ENCODE results near the gene ETV5. TPM values are rescaled to one million over a fixed set of nuclear protein-coding genes. Genes with fewer than 3 reads are reported as not detected.

ETV5 gene
- total and polyA plus RNA-seq, 2 of the 4 experiments (the other 2 are of a cell fraction), result 15.7 to 20.1 TPM

GRCh38 chr3:186117521-186118134 lies 8.7 kb upstream of the ETV5 start:
- ATAC-seq (ENCODE audit: low read depth) (no peak), DNase-seq (no peak)
- Histone ChIP-seq H3K79me1 (ENCODE audit: low read depth in 1 of 2, low read length in 2 of 2) (no peaks in the 10 kb centered on the region), H4K5ac (ENCODE audit: low read depth, low read length) (no peak overlapping the region), H2BK5ac (ENCODE audit: low read depth, low read length, poor library complexity, severe bottlenecking) (no peak overlapping the region), H3K4ac (ENCODE audit: low read depth, low read length) (no peak overlapping the region), H3K23ac (ENCODE audit: low read depth, low read length) (no peak overlapping the region), H3K9me1 (ENCODE audit: insufficient read depth, low read length) (no peaks in the 10 kb centered on the region), H3K9me3 (ENCODE audit: control insufficient read depth, insufficient read depth, low read length) (no peaks in the 10 kb centered on the region), H4K8ac (ENCODE audit: low read depth in 2 of 2, low read length in 2 of 2) (no peak overlapping the region), H3K27me3 (ENCODE audit: control insufficient read depth, insufficient read depth, low read length) (peaks cover 53% of the 10 kb centered on the region), H3K36me3 (ENCODE audit: control insufficient read depth, insufficient read depth, low read length) (no peaks in the 10 kb centered on the region), H4K20me1 (ENCODE audit: insufficient read depth, low read length) (no peaks in the 10 kb centered on the region), H4K91ac (ENCODE audit: insufficient read depth, low read depth, low read length) (no peak overlapping the region), H2BK20ac (ENCODE audit: low read depth, low read length) (no peak overlapping the region), H2BK15ac (ENCODE audit: low read depth, low read length) (no peak overlapping the region), H3K4me3 (ENCODE audit: insufficient read depth, low read depth, low read length) (no peak overlapping the region), H2BK120ac (ENCODE audit: low read depth, low read length) (no peak overlapping the region), H3K56ac (ENCODE audit: extremely low read depth, insufficient read depth, low read length) (no peak overlapping the region), H3K27ac (ENCODE audit: insufficient read depth, low read length) (no peak overlapping the region), H2AFZ (replicated peaks; ENCODE audit: low read length, poor library complexity) (no peak overlapping the region), H3K4me2 (ENCODE audit: low read depth, low read length) (no peak overlapping the region), H2AK5ac (ENCODE audit: low read depth, low read length) (no peak overlapping the region), H3K14ac (replicated peaks; ENCODE audit: low read depth, low read length) (no peak overlapping the region), H3K9ac (ENCODE audit: low read depth, low read length) (no peak overlapping the region), H3K4me1 (ENCODE audit: control insufficient read depth, insufficient read depth, low read length) (no peaks in the 10 kb centered on the region), H2AK9ac (replicated peaks; ENCODE audit: low read depth, low read length, poor library complexity) (no peak overlapping the region), H3K18ac (ENCODE audit: low read depth, low read length) (no peak overlapping the region)
- intact Hi-C loops (cut with micrococcal nuclease) (no loop called here), in situ Hi-C loops (cut with MboI; ENCODE audit: low sequenced_read_pairs) (no loop called here), dilution Hi-C loops (cut with HindIII; ENCODE audit: low sequenced_read_pairs, unreplicated experiment) (no loop called here)
- BruUV-seq (replicated peaks), result no TSS peak
- CTCF ChIA-PET, result interaction anchor here (0.5 kb wide), 1 partner anchor 135 kb away, joined by 3 read pairs; no protein-coding TSS in a partner anchor
- no peak for TF ChIP-seq BHLHE40 (IDR thresholded peaks at IDR 0.05; ENCODE audit: low read depth, low read length)
- no peak for TF ChIP-seq RFX5 (IDR thresholded peaks at IDR 0.05; ENCODE audit: low read depth, low read length)
- 60% methylated on average over 1 of the region's 3 CpGs; no CpG with 5 or more reads in 1 of the 2 experiments for WGBS, 2 experiments (ENCODE audit: extremely low coverage in 2 of 2, insufficient read length in 1 of 2)
- POLR2A ChIA-PET (ENCODE audit: unreplicated experiment), result no interaction called here

Data from IMR-90 (cell line).